Peyer's patch (tissue), 4 donors: ENCODE measurements around the gene VILL. TPM values are rescaled to one million over a fixed set of nuclear protein-coding genes. Genes with fewer than 3 reads are reported as not detected.
"Not testable (repeated sequence)": the region's sequence is repeated elsewhere in the genome, so short reads cannot be mapped to it uniquely, and the experiment has no call there.

Source experiments
- DNase-seq, 3 donors: peaks; one replicate each; pipeline ENCODE4 v3.0.0-alpha.2; 2017 to 2019
- H3K27ac ChIP-seq, 4 donors: fragments of 200-600 bp; sonication (generic); one replicate each; pipeline ENCODE4 v1.5.1; 2016 to 2019
- H3K27me3 ChIP-seq, 2 donors: fragments of 200-600 bp; sonication (generic); one replicate each; pipeline ENCODE4 v1.5.1; 2019
- H3K36me3 ChIP-seq, 3 donors: fragments of 200-600 bp; sonication (generic); one replicate each; pipeline ENCODE4 v1.5.1; 2016 to 2019
- H3K4me1 ChIP-seq, 4 donors: fragments of 200-600 bp; sonication (generic); one replicate each; pipeline ENCODE4 v1.5.1; 2016 to 2019
- H3K4me3 ChIP-seq, 4 donors: fragments of 200-600 bp; sonication (generic); 1 replicate in 3 of 4; 2 replicates in 1 of 4; pipeline ENCODE4 v1.5.1; 2016 to 2019; ENCODE audit warnings: mild to moderate bottlenecking in 1 of 4
- H3K9me3 ChIP-seq, 4 donors: fragments of 200-600 bp; sonication (generic); one replicate each; pipeline ENCODE4 v1.5.1; 2016 to 2019; ENCODE audit warnings: mild to moderate bottlenecking in 1 of 4
- POLR2A ChIP-seq, 2 donors: fragments of 450-650 bp; IDR thresholded peaks; one replicate each; pipeline ENCODE4 v1.5.1; 2017; ENCODE audit warnings: antibody characterized with exemption in 2 of 2, mild to moderate bottlenecking in 2 of 2, moderate library complexity in 2 of 2
- total RNA-seq, 4 donors: library from RNA; depleted of rRNA; stranded (reverse); fragments of >200 nt; gene quantifications; one replicate each; pipeline ENCODE4 v1.1.0, GENCODE V29; 2016
- TF ChIP-seq, protein P1 (sequence below), 6 experiments: fragments of 450-650 bp in 4 of 6; fragments of 200-600 bp in 2 of 6; sonication (generic) in 1 of 6; IDR thresholded peaks; one replicate each; pipeline ENCODE4 v1.5.1; 2017 to 2019; ENCODE audit warnings: antibody characterized with exemption in 6 of 6, mild to moderate bottlenecking in 3 of 6, moderate library complexity in 1 of 6

VILL gene
- total RNA-seq, 4 donors from 2014 or later = 59.4 to 309 (median 230) TPM

DNA sequence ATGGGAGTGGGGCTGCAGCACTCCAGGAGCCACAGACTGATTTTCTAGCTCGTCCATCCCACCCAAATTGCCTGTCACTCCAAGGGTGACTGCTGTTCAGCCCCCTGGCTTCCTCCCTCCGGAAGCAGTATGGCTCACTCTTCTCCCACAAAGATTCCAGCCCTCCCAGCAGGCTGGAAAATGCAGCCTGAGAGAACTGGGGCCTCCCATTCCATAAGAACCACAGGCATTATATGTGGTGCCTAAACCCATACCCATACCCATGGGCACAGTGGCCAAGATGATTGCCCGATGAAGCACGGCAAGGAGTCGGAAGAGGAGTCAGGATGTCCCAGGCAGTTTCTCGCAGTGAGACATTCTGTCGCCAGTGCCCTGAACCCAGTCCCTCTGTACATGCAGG, 6.0 kb upstream of the VILL start:
- peak overlapping the region in 1 of 4 donors; percentile 97 for H3K27ac ChIP-seq
- DNase-seq = no peak
- TF ChIP-seq, protein P1, sequence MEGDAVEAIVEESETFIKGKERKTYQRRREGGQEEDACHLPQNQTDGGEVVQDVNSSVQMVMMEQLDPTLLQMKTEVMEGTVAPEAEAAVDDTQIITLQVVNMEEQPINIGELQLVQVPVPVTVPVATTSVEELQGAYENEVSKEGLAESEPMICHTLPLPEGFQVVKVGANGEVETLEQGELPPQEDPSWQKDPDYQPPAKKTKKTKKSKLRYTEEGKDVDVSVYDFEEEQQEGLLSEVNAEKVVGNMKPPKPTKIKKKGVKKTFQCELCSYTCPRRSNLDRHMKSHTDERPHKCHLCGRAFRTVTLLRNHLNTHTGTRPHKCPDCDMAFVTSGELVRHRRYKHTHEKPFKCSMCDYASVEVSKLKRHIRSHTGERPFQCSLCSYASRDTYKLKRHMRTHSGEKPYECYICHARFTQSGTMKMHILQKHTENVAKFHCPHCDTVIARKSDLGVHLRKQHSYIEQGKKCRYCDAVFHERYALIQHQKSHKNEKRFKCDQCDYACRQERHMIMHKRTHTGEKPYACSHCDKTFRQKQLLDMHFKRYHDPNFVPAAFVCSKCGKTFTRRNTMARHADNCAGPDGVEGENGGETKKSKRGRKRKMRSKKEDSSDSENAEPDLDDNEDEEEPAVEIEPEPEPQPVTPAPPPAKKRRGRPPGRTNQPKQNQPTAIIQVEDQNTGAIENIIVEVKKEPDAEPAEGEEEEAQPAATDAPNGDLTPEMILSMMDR (IDR thresholded peaks at IDR 0.05) = no peak
- TF ChIP-seq POLR2A (IDR thresholded peaks at IDR 0.05) = no peak
- no peaks in the 10 kb centered on the region for H3K27me3 ChIP-seq
- no peak overlapping the region for H3K4me3 ChIP-seq
- H3K9me3 ChIP-seq = no peaks in the 10 kb centered on the region
- peaks cover 0 to 15% (median 0%) of the 10 kb centered on the region in 3 donors for H3K36me3 ChIP-seq
- H3K4me1 ChIP-seq = peaks cover 0 to 28% (median 4%) of the 10 kb centered on the region in 4 donors

GRCh38 chr3:37985637-37986320, 4.8 kb upstream of the VILL start:
- H3K27ac ChIP-seq = peak overlapping the region in 3 of 4 donors; percentile 63 to 97 (median 91)
- H3K4me1 ChIP-seq = peaks cover 0 to 28% (median 4%) of the 10 kb centered on the region in 4 donors
- H3K36me3 ChIP-seq = peaks cover 0 to 8% (median 0%) of the 10 kb centered on the region in 3 donors
- no peaks in the 10 kb centered on the region for H3K27me3 ChIP-seq
- DNase-seq = peak in 2 of 3 donors; percentile 71 to 73
- no peak overlapping the region for H3K4me3 ChIP-seq
- H3K9me3 ChIP-seq = no peaks in the 10 kb centered on the region
- TF ChIP-seq, protein P1 (IDR thresholded peaks at IDR 0.05) = no peak
- TF ChIP-seq POLR2A (IDR thresholded peaks at IDR 0.05) = peak in 1 of 2 donors; percentile 33

GRCh38 chr3:37986479-37987314, 3.9 kb upstream of the VILL start:
- Histone ChIP-seq H3K27me3 (no peaks in the 10 kb centered on the region), H3K4me3 (peak overlapping the region in 2 of 4 donors; percentile 4 to 13), H3K27ac (peak overlapping the region in 3 of 4 donors; percentile 82 to 97 (median 91)), H3K9me3 (no peaks in the 10 kb centered on the region), H3K4me1 (peaks cover 0 to 28% (median 4%) of the 10 kb centered on the region in 4 donors), H3K36me3 (no peaks in the 10 kb centered on the region)
- peak in 2 of 3 donors; percentile 92 to 93 for DNase-seq
- TF ChIP-seq POLR2A (IDR thresholded peaks at IDR 0.05) = peak; percentile 62 to 93
- TF ChIP-seq, protein P1 (IDR thresholded peaks at IDR 0.05) = peak in 2 of 6 experiments; percentile 3 to 21

DNA sequence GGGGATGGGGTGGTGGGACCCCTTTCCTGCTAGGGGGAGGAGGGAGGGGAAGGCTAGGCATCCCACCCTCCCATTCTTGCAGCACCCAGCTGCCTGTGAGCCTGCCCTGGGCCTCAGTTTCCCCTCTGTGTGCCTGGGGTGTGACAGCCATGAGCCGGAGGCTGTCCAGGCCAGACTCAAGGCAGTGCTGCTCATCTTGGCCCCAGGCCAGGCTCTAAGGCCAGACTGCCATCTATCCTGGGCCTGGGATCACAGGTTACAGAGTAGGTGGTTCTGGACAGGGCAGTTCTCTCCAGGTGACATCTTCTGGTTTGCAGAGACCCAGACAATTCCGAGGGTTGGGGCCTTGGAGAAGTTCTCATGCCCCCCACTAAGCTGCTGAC, 3.3 kb upstream of the VILL start:
- H3K4me1 ChIP-seq = peaks cover 0 to 28% (median 4%) of the 10 kb centered on the region in 4 donors
- H3K27ac ChIP-seq = peak overlapping the region in 3 of 4 donors; percentile 82 to 97 (median 91)

GRCh38 chr3:37987751-37988179, 2.8 kb upstream of the VILL start:
- peaks cover 0 to 28% (median 4%) of the 10 kb centered on the region in 4 donors for H3K4me1 ChIP-seq

More for the DNA sequence above, 3.3 kb upstream of the VILL start:
- Histone ChIP-seq H3K4me3 (peak overlapping the region in 1 of 4 donors; percentile 4), H3K27me3 (no peaks in the 10 kb centered on the region), H3K36me3 (no peaks in the 10 kb centered on the region), H3K9me3 (no peaks in the 10 kb centered on the region)
- peak in 2 of 3 donors; percentile 63 to 69 for DNase-seq
- TF ChIP-seq, protein P1 (IDR thresholded peaks at IDR 0.05) = no peak
- TF ChIP-seq POLR2A (IDR thresholded peaks at IDR 0.05) = no peak

GRCh38 chr3:37988376-37988775, 2.2 kb upstream of the VILL start:
- Histone ChIP-seq H3K4me1 (peaks cover 0 to 33% (median 5%) of the 10 kb centered on the region in 4 donors), H3K27ac (peak overlapping the region in 3 of 4 donors; percentile 82 to 97 (median 91)), H3K4me3 (peak overlapping the region in 3 of 4 donors; percentile 3 to 51 (median 43))
- H3K27me3 ChIP-seq, H3K36me3 ChIP-seq, H3K9me3 ChIP-seq: not testable (repeated sequence)
- peak in 1 of 3 donors; percentile 42 for DNase-seq

More at GRCh38 chr3:37987751-37988179, 2.8 kb upstream of the VILL start:
- peak in 2 of 3 donors; percentile 80 to 88 for DNase-seq
- H3K36me3 ChIP-seq = no peaks in the 10 kb centered on the region
- H3K27me3 ChIP-seq = no peaks in the 10 kb centered on the region
- peak overlapping the region in 3 of 4 donors; percentile 3 to 51 (median 43) for H3K4me3 ChIP-seq
- peak; percentile 75 to 86 for TF ChIP-seq POLR2A (IDR thresholded peaks at IDR 0.05)
- TF ChIP-seq, protein P1 (IDR thresholded peaks at IDR 0.05) = no peak
- peak overlapping the region in 3 of 4 donors; percentile 82 to 97 (median 91) for H3K27ac ChIP-seq
- no peaks in the 10 kb centered on the region for H3K9me3 ChIP-seq
